ENCODE data around the gene PCID2. TPM values are rescaled to one million over a fixed set of nuclear protein-coding genes. Genes with fewer than 3 reads are reported as not detected.

PCID2 gene
- polyA plus RNA-seq, 1 of the 3 experiments (the other 2 are of a cell fraction): 69.8 TPM

DNA sequence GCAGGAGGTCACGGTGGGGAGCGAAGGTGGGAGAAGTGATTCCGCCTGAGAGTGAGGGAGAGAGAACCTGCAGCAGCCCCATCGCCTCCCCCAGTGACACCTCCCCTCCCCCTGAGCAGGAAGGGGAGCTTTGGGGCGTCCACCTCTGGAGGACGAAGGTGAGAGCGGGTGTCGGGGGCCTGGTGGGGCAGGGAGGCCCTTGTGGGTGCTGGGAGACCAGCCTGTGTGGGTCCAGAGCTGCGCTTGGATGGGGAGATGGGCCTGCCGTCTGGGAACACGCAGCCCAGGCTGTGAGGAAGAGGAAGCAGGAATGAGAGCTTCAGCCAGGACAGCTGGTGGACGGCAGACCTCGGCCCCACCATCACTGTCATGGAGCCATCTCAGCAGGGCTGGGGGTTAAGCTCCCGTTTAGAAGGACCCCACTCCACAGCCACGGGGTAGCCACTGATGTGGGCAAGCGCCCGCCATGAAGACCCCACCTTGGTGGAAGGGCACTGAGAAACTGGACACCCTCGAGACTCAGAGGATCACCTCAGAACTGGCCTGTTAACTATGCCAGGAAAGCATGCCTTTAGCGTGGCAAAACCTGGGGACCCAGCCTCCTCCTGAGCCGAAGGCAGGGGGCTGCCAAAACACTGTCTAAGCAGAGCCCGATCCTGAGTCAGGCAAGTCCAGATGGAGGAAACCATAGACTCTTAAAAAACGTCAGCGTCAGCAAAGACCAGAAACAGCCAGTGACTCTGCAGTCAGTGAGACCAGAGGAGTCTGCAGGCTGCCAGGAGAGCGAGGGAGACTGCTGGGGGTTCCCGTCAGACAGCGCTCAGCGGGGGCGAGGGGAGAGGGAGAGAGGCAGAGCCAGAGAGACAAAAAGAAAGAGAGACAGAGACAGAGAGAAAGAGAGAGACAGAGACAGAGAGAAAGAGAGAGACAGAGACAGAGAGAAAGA, 56.5 kb downstream of the PCID2 start:
- no peaks in the 10 kb centered on the region for H3K36me3 ChIP-seq (replicated peaks in 1 of 2; ENCODE audit: control insufficient read depth in 1 of 2, insufficient read depth in 2 of 2, low read length in 1 of 2)
- peaks cover 5 to 13% of the 10 kb centered on the region in 2 experiments; a peak in 1 of 4 replicates for H3K4me1 ChIP-seq (ENCODE audit: control insufficient read depth in 1 of 2, insufficient read depth in 2 of 2, low read depth in 1 of 2, low read length in 1 of 2)
- no peaks in the 10 kb centered on the region for H3K9me3 ChIP-seq
- no peak for DNase-seq
- no peak overlapping the region for H3K27ac ChIP-seq (ENCODE audit: low read depth in 2 of 2, low read length in 1 of 2)
- no peaks in the 10 kb centered on the region for H3K27me3 ChIP-seq (ENCODE audit: insufficient read depth)
- TF ChIP-seq RCOR1 (IDR thresholded peaks at IDR 0.05; ENCODE audit: low read length) (no peak), FOXJ3 (CRISPR knock-in tag; IDR thresholded peaks at IDR 0.05) (no peak), FOSL2 (IDR thresholded peaks at IDR 0.05; ENCODE audit: borderline replicate concordance, low read depth) (no peak), NFIC (IDR thresholded peaks at IDR 0.05; ENCODE audit: borderline replicate concordance) (no peak), RXRA (IDR thresholded peaks at IDR 0.05; ENCODE audit: borderline replicate concordance, low read depth) (no peak), TCF12 (IDR thresholded peaks at IDR 0.05) (no peak), SMC3 (IDR thresholded peaks at IDR 0.05; ENCODE audit: low read depth, low read length) (no peak), GABPA (IDR thresholded peaks at IDR 0.05; ENCODE audit: low read depth) (no peak), PBX3 (IDR thresholded peaks at IDR 0.05) (no peak), RAD21 (IDR thresholded peaks at IDR 0.05; ENCODE audit: low read length) (no peak)
- no peak overlapping the region for H3K9ac ChIP-seq
- H3K4me3 ChIP-seq (ENCODE audit: low read depth in 2 of 2, low read length in 1 of 2): no peak overlapping the region
- H3F3A ChIP-seq (replicated peaks; ENCODE audit: insufficient read depth): peaks cover 13% of the 10 kb centered on the region
- POLR2A ChIA-PET: no interaction called here
- no peaks in the 10 kb centered on the region for H4K20me1 ChIP-seq (ENCODE audit: insufficient read depth)
- WGBS (ENCODE audit: low lambda C conversion rate): 87% methylated on average over 16 of the region's 28 CpGs
- H3K4me2 ChIP-seq: no peak overlapping the region
- H2AFZ ChIP-seq (ENCODE audit: low read depth): 0 out of 2 replicates have a peak overlapping the region, but pooled peaks have one; percentile 6
- H3K9me2 ChIP-seq: no peaks in the 10 kb centered on the region
- CTCF ChIA-PET: interaction anchor here (1.7 kb wide), 1 partner anchor 277 kb away, joined by 4 read pairs; no protein-coding TSS in a partner anchor
- H3K79me2 ChIP-seq (ENCODE audit: insufficient read depth): no peaks in the 10 kb centered on the region

DNA sequence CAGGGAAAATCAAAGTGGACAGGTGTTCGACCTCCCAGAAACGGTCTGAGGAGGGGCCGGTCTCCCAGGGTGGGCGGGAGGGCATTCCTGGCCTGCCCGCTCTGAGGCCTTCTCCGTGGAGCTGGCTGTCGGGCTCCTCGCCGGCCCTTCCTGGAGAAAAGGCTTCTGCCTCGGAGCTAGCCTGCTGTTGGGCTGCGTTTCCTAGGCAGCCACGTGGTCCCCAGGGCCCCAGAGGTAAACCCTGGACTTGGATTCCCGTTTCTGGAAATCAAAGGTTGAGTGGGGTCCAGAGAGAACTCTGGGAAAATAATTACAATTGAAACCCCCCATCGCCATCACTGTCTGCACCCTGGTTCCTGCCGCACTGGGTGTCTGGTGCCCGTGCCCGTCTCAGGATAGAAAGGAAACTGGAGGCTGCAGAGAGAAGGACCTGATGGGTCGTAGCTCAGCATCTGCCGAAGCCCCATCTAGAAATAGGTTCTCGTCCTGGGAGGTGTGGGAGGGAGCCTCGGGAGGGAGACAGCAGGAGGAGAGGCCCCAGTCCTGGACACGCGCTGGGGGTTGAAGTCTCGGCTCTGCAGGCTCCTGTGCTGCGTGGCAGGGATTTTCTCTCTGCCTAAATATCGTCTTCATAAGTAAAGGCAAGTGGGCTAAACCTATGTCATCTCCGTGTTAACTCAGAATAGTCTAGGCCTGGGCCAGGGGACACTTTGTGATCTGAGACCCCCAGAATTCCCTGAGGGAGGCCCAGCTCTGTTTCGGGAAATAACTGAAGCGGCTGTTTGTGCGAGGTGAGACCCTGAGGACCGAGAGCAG, 57.7 kb downstream of the PCID2 start:
- Histone ChIP-seq H4K20me1 (ENCODE audit: insufficient read depth) (no peaks in the 10 kb centered on the region), H3K27ac (ENCODE audit: low read depth in 2 of 2, low read length in 1 of 2) (no peak overlapping the region), H3K36me3 (replicated peaks in 1 of 2; ENCODE audit: control insufficient read depth in 1 of 2, insufficient read depth in 2 of 2, low read length in 1 of 2) (no peaks in the 10 kb centered on the region), H3K9ac (no peak overlapping the region), H3K9me2 (no peaks in the 10 kb centered on the region), H3K79me2 (ENCODE audit: insufficient read depth) (no peaks in the 10 kb centered on the region), H3K4me1 (ENCODE audit: control insufficient read depth in 1 of 2, insufficient read depth in 2 of 2, low read depth in 1 of 2, low read length in 1 of 2) (peaks cover 5 to 13% of the 10 kb centered on the region in 2 experiments; a peak in 1 of 4 replicates), H3K27me3 (ENCODE audit: insufficient read depth) (no peaks in the 10 kb centered on the region), H3F3A (replicated peaks; ENCODE audit: insufficient read depth) (peaks cover 13% of the 10 kb centered on the region), H3K4me3 (ENCODE audit: low read depth in 2 of 2, low read length in 1 of 2) (no peak overlapping the region), H2AFZ (ENCODE audit: low read depth) (no peak overlapping the region), H3K4me2 (no peak overlapping the region), H3K9me3 (no peaks in the 10 kb centered on the region)
- 89% methylated on average over 24 of the region's 31 CpGs for WGBS (ENCODE audit: low lambda C conversion rate)
- ChIA-PET POLR2A (no interaction called here), CTCF (interaction anchor here (1.7 kb wide), 1 partner anchor 276 kb away, joined by 4 read pairs; no protein-coding TSS in a partner anchor)
- DNase-seq: no peak
- TF ChIP-seq PBX3 (IDR thresholded peaks at IDR 0.05): no peak
- TF ChIP-seq TCF12 (IDR thresholded peaks at IDR 0.05): no peak
- no peak for TF ChIP-seq MXI1 (IDR thresholded peaks at IDR 0.05; ENCODE audit: low read depth, low read length)
- TF ChIP-seq MEF2A (IDR thresholded peaks at IDR 0.05; ENCODE audit: borderline replicate concordance, low read depth): no peak
- TF ChIP-seq JUND (IDR thresholded peaks at IDR 0.05): no peak
- TF ChIP-seq FOXJ3 (CRISPR knock-in tag; IDR thresholded peaks at IDR 0.05): no peak
- TF ChIP-seq, protein P1, sequence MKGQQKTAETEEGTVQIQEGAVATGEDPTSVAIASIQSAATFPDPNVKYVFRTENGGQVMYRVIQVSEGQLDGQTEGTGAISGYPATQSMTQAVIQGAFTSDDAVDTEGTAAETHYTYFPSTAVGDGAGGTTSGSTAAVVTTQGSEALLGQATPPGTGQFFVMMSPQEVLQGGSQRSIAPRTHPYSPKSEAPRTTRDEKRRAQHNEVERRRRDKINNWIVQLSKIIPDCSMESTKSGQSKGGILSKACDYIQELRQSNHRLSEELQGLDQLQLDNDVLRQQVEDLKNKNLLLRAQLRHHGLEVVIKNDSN (IDR thresholded peaks at IDR 0.05; ENCODE audit: borderline replicate concordance, low read depth): no peak
- TF ChIP-seq, protein P2, sequence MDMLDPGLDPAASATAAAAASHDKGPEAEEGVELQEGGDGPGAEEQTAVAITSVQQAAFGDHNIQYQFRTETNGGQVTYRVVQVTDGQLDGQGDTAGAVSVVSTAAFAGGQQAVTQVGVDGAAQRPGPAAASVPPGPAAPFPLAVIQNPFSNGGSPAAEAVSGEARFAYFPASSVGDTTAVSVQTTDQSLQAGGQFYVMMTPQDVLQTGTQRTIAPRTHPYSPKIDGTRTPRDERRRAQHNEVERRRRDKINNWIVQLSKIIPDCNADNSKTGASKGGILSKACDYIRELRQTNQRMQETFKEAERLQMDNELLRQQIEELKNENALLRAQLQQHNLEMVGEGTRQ (IDR thresholded peaks at IDR 0.05; ENCODE audit: borderline replicate concordance, low read depth, low read length): no peak
- TF ChIP-seq FOSL2 (IDR thresholded peaks at IDR 0.05; ENCODE audit: borderline replicate concordance, low read depth): no peak
- TF ChIP-seq NRF1 (IDR thresholded peaks at IDR 0.05; ENCODE audit: low read depth, low read length): no peak
- TF ChIP-seq, protein P3, sequence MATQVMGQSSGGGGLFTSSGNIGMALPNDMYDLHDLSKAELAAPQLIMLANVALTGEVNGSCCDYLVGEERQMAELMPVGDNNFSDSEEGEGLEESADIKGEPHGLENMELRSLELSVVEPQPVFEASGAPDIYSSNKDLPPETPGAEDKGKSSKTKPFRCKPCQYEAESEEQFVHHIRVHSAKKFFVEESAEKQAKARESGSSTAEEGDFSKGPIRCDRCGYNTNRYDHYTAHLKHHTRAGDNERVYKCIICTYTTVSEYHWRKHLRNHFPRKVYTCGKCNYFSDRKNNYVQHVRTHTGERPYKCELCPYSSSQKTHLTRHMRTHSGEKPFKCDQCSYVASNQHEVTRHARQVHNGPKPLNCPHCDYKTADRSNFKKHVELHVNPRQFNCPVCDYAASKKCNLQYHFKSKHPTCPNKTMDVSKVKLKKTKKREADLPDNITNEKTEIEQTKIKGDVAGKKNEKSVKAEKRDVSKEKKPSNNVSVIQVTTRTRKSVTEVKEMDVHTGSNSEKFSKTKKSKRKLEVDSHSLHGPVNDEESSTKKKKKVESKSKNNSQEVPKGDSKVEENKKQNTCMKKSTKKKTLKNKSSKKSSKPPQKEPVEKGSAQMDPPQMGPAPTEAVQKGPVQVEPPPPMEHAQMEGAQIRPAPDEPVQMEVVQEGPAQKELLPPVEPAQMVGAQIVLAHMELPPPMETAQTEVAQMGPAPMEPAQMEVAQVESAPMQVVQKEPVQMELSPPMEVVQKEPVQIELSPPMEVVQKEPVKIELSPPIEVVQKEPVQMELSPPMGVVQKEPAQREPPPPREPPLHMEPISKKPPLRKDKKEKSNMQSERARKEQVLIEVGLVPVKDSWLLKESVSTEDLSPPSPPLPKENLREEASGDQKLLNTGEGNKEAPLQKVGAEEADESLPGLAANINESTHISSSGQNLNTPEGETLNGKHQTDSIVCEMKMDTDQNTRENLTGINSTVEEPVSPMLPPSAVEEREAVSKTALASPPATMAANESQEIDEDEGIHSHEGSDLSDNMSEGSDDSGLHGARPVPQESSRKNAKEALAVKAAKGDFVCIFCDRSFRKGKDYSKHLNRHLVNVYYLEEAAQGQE (IDR thresholded peaks at IDR 0.05; ENCODE audit: low read depth, low read length): no peak

Measured in SK-N-SH (cell line).